ENCODE results near the gene ROBO1. TPM values are rescaled to one million over a fixed set of nuclear protein-coding genes. Genes with fewer than 3 reads are reported as not detected.

Gene ROBO1
- total RNA-seq, 1 donor from 2014 or later: 0.05 TPM

DNA sequence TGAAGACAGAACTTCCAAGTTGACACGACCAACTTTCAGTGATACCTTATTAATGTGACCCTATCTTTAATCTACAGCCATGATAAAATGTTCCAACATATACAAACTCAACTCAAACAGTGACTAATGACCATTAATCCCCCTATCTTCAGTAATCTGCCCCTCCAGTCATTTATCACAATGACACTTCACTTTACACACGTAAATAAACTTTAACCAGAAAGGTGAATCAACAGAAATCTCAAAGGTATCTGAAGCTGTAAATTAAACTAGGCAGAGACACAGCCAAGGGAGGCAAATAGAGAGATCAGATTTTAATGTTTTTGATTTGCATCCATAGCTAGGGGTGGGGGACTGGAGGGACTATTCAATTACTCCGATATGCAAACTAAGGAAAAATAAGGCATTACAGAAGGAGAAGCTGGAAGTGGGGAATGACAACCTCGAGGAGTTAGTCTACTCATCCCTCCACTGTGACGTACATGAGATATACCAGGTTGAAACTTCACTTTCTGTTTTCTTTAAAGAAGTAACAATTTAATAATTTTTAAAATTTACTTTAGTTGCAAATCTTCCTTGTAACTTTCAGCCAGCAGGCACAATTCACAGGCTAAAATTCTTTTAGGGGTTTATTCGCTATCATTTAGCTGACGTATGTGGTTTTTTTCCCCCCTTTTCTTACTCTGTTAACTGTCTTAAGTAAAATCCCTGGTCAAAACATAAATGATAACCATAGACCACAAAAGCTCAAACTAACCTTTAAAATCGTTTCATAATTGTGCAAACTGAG lies 751.0 kb downstream of the ROBO1 start:
- intact Hi-C loops (cut with micrococcal nuclease): no loop called here
- no peak overlapping the region for H3K27ac Mint-ChIP-seq
- peaks cover 1% of the 10 kb centered on the region for H3K4me1 Mint-ChIP-seq
- no peaks in the 10 kb centered on the region for H3K36me3 Mint-ChIP-seq (ENCODE audit: low read depth)
- no peak for DNase-seq
- H3K9me3 Mint-ChIP-seq: no peaks in the 10 kb centered on the region
- H3K27me3 Mint-ChIP-seq: peaks cover 11% of the 10 kb centered on the region
- H3K4me3 Mint-ChIP-seq: no peak overlapping the region

DNA sequence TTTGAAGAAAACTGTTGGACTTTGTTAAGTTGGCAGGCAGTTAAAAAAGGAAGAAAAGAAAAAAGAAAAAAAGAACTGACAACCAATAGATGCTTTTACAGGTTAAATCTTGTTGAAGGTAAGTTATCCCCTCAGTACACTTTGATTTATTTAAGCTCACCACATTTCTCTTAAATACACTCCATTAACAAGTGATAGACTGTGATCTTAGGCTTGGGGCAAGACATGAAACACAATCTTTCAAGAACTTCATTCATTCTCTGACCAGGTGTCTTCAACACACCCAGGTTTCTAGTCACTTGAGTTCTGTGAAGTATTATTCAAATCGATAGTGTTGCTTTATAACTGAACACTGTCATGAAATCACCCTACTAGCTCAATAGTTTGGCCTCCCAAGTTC lies 751.9 kb downstream of the ROBO1 start:
- no peak overlapping the region for H3K4me3 Mint-ChIP-seq
- H3K9me3 Mint-ChIP-seq: no peaks in the 10 kb centered on the region
- no peak for DNase-seq
- H3K27ac Mint-ChIP-seq: no peak overlapping the region
- intact Hi-C loops (cut with micrococcal nuclease): no loop called here
- H3K27me3 Mint-ChIP-seq: peaks cover 11% of the 10 kb centered on the region
- H3K4me1 Mint-ChIP-seq: peaks cover 1% of the 10 kb centered on the region
- no peaks in the 10 kb centered on the region for H3K36me3 Mint-ChIP-seq (ENCODE audit: low read depth)

DNA sequence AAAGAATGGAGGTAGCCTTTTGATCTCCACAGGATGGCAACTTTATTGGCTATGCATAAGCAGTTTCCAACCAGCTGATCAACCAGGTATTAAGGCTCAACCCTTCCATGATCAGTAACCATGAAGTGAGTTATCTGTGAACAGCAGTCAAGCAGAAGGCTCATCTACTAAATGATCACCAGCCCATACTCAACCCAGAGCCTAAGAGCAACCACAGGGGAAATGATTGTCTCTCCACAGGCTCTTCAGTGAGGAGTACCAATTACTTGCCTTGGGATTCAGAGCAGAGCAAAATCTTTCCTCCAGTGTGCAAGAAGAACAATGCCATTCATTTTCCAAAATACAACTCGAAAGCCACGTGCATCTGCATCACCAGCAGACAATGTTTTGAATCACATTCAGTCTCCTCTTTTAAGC lies 754.8 kb downstream of the ROBO1 start:
- no peaks in the 10 kb centered on the region for H3K9me3 Mint-ChIP-seq
- H3K27ac Mint-ChIP-seq: no peak overlapping the region
- no peak overlapping the region for H3K4me3 Mint-ChIP-seq
- no peaks in the 10 kb centered on the region for H3K4me1 Mint-ChIP-seq
- no peak for DNase-seq
- H3K27me3 Mint-ChIP-seq: peaks cover 3% of the 10 kb centered on the region
- H3K36me3 Mint-ChIP-seq (ENCODE audit: low read depth): no peaks in the 10 kb centered on the region
- intact Hi-C loops (cut with micrococcal nuclease): no loop called here

DNA sequence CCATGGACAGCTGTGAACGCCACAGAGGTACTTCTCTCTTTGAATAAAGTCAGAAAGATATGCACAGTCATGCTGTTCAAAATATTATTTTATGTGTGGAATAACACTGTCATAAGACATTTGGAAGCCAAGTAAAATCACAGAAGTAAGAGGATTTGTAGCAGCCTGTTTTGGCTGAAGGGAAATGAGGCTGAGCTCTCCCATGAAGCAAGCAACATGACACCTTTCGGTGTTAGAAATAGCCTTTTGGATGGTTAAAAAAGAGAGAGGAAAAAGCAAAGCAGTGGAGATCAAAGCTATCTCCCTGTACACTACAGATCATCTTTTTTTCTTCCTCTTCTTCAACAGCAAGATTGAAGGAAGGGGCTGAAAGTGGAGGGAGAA lies 755.3 kb downstream of the ROBO1 start:
- H3K9me3 Mint-ChIP-seq: no peaks in the 10 kb centered on the region
- no peak overlapping the region for H3K27ac Mint-ChIP-seq
- H3K27me3 Mint-ChIP-seq: peaks cover 3% of the 10 kb centered on the region
- H3K4me3 Mint-ChIP-seq: no peak overlapping the region
- no peak for DNase-seq
- H3K36me3 Mint-ChIP-seq (ENCODE audit: low read depth): no peaks in the 10 kb centered on the region
- H3K4me1 Mint-ChIP-seq: no peaks in the 10 kb centered on the region
- intact Hi-C loops (cut with micrococcal nuclease): no loop called here

GRCh38 chr3:79011821-79012529 lies 755.8 kb downstream of the ROBO1 start:
- DNase-seq: no peak
- Mint-ChIP-seq H3K4me1 (no peaks in the 10 kb centered on the region), H3K9me3 (no peaks in the 10 kb centered on the region), H3K36me3 (ENCODE audit: low read depth) (no peaks in the 10 kb centered on the region), H3K4me3 (no peak overlapping the region), H3K27ac (no peak overlapping the region), H3K27me3 (peaks cover 3% of the 10 kb centered on the region)
- intact Hi-C loops (cut with micrococcal nuclease): no loop called here

- no peaks in the 10 kb centered on the region for H3K4me1 Mint-ChIP-seq
- H3K27ac Mint-ChIP-seq: no peak overlapping the region
- intact Hi-C loops (cut with micrococcal nuclease): no loop called here
- no peaks in the 10 kb centered on the region for H3K9me3 Mint-ChIP-seq
- H3K36me3 Mint-ChIP-seq (ENCODE audit: low read depth): no peaks in the 10 kb centered on the region
- DNase-seq: no peak
- H3K4me3 Mint-ChIP-seq: no peak overlapping the region
- no peaks in the 10 kb centered on the region for H3K27me3 Mint-ChIP-seq
Observed at GRCh38 chr3:79009861-79010260, 757.9 kb downstream of the ROBO1 start.

DNA sequence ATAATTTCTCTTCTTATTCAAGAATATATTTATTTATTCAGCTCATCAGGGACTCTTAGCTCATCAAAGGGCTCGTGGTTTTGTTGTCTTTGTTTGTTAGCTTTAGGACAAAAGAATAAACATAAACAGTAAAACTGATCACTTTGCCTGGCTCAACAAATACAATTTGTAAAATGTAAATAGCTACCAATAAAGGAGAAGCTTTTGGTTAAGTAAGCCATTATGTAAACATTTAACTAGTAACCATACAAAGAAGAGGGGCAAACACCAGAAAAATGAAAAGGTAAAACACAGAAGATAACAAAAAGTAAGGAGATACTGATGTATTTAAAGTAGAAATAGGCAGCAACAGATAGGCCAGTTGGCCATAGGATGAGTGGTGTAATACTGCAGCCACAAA lies 761.7 kb downstream of the ROBO1 start:
- DNase-seq: no peak
- intact Hi-C loops (cut with micrococcal nuclease): no loop called here
- H3K27ac Mint-ChIP-seq: no peak overlapping the region
- H3K4me3 Mint-ChIP-seq: no peak overlapping the region
- no peaks in the 10 kb centered on the region for H3K27me3 Mint-ChIP-seq
- no peaks in the 10 kb centered on the region for H3K4me1 Mint-ChIP-seq
- H3K9me3 Mint-ChIP-seq: no peaks in the 10 kb centered on the region
- no peaks in the 10 kb centered on the region for H3K36me3 Mint-ChIP-seq (ENCODE audit: low read depth)

- Mint-ChIP-seq H3K27me3 (no peaks in the 10 kb centered on the region), H3K4me1 (no peaks in the 10 kb centered on the region), H3K4me3 (no peak overlapping the region), H3K9me3 (no peaks in the 10 kb centered on the region), H3K27ac (no peak overlapping the region), H3K36me3 (ENCODE audit: low read depth) (no peaks in the 10 kb centered on the region)
- intact Hi-C loops (cut with micrococcal nuclease): no loop called here
- DNase-seq: no peak
Observed at GRCh38 chr3:79005084-79005483, 762.7 kb downstream of the ROBO1 start.

DNA sequence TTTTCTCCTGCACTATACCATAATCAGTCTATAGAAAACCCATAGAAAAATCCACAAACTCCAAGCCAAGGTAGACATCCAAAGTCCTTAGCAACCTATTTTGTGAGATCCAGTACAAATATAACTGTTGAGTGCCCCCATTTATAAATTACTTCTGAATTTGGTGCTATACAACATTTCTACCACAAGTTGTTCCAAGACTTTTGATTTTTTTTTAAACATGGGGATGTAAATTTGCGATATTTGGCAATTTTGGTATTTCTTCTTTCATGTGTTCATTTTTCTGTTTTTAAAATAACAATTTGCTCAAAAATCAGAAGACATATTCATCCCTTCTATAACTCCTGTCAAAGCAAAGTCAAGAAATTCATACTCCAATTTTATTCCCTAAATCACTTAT lies 763.8 kb downstream of the ROBO1 start:
- intact Hi-C loops (cut with micrococcal nuclease): no loop called here
- peaks cover under 1% of the 10 kb centered on the region for H3K9me3 Mint-ChIP-seq
- DNase-seq: no peak
- no peaks in the 10 kb centered on the region for H3K4me1 Mint-ChIP-seq
- no peak overlapping the region for H3K4me3 Mint-ChIP-seq
- H3K36me3 Mint-ChIP-seq (ENCODE audit: low read depth): no peaks in the 10 kb centered on the region
- H3K27ac Mint-ChIP-seq: no peak overlapping the region
- H3K27me3 Mint-ChIP-seq: no peaks in the 10 kb centered on the region

GRCh38 chr3:79002465-79003372 lies 765.1 kb downstream of the ROBO1 start:
- H3K27me3 Mint-ChIP-seq: no peaks in the 10 kb centered on the region
- DNase-seq: no peak
- no peak overlapping the region for H3K4me3 Mint-ChIP-seq
- no peaks in the 10 kb centered on the region for H3K4me1 Mint-ChIP-seq
- intact Hi-C loops (cut with micrococcal nuclease): no loop called here
- H3K27ac Mint-ChIP-seq: no peak overlapping the region
- no peaks in the 10 kb centered on the region for H3K36me3 Mint-ChIP-seq (ENCODE audit: low read depth)
- peaks cover 7% of the 10 kb centered on the region for H3K9me3 Mint-ChIP-seq

GRCh38 chr3:79001255-79001654 lies 766.5 kb downstream of the ROBO1 start:
- Mint-ChIP-seq H3K27me3 (no peaks in the 10 kb centered on the region), H3K4me1 (no peaks in the 10 kb centered on the region), H3K27ac (no peak overlapping the region), H3K9me3 (peaks cover 7% of the 10 kb centered on the region), H3K36me3 (ENCODE audit: low read depth) (no peaks in the 10 kb centered on the region), H3K4me3 (no peak overlapping the region)
- no peak for DNase-seq
- intact Hi-C loops (cut with micrococcal nuclease): no loop called here

- no peaks in the 10 kb centered on the region for H3K36me3 Mint-ChIP-seq (ENCODE audit: low read depth)
- no peaks in the 10 kb centered on the region for H3K27me3 Mint-ChIP-seq
- H3K4me3 Mint-ChIP-seq: no peak overlapping the region
- no peaks in the 10 kb centered on the region for H3K4me1 Mint-ChIP-seq
- H3K27ac Mint-ChIP-seq: no peak overlapping the region
- intact Hi-C loops (cut with micrococcal nuclease): no loop called here
- DNase-seq: no peak
- peaks cover 7% of the 10 kb centered on the region for H3K9me3 Mint-ChIP-seq
Observed at GRCh38 chr3:78999139-78999538, 768.7 kb downstream of the ROBO1 start.

GRCh38 chr3:78995087-78995486 lies 772.7 kb downstream of the ROBO1 start:
- peaks cover 7% of the 10 kb centered on the region for H3K9me3 Mint-ChIP-seq
- no peak for DNase-seq
- no peak overlapping the region for H3K4me3 Mint-ChIP-seq
- no peaks in the 10 kb centered on the region for H3K27me3 Mint-ChIP-seq
- no peak overlapping the region for H3K27ac Mint-ChIP-seq
- no peaks in the 10 kb centered on the region for H3K36me3 Mint-ChIP-seq (ENCODE audit: low read depth)
- intact Hi-C loops (cut with micrococcal nuclease): no loop called here
- H3K4me1 Mint-ChIP-seq: no peaks in the 10 kb centered on the region
